8988T (cell line): ENCODE results near the gene FMN1.

ENCODE experiments used
- DNase-seq: peaks from one replicate; pipeline ENCODE4 v3.0.0; 2011

FMN1 gene

GRCh38 chr15:33007303-33007855 is 187.1 kb downstream of the FMN1 start:
- no peak for DNase-seq

GRCh38 chr15:33005582-33005981 is 188.9 kb downstream of the FMN1 start:
- DNase-seq = no peak

- no peak for DNase-seq
Measured at GRCh38 chr15:33001926-33002325, 192.6 kb downstream of the FMN1 start.

DNA sequence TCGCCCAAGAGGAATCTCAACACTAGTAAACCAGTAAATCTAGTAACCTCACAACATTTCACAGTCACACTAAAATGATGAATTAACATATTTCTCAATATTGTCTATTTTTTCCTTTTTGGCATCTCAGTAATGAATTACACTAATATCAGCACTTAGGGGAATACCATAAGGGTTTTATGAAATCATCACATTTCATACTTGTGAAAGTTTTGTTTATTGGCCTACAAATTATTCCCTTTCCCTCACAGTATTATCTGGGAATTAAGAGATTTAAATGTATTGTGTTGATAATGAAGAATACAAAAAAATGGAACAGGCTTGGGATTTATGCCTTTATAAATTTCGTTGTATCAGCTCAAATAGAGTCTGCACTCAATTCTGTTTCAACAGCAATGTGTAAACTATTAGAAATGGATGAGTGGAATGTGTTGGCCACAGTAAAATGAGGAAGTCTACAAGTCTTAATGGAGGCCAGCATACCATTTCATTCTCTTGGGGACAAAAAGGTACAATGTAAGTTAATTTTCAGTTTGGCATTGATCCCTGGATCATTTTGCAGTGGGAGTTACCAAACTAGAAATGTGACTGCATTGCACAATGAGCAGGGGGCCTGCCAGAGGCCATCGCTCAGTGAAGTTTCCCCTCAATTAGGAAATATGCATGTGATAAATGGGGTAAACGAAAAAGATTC is 195.4 kb downstream of the FMN1 start:
- no peak for DNase-seq

- no peak for DNase-seq
Measured at GRCh38 chr15:32998182-32998581, 196.3 kb downstream of the FMN1 start.

DNA sequence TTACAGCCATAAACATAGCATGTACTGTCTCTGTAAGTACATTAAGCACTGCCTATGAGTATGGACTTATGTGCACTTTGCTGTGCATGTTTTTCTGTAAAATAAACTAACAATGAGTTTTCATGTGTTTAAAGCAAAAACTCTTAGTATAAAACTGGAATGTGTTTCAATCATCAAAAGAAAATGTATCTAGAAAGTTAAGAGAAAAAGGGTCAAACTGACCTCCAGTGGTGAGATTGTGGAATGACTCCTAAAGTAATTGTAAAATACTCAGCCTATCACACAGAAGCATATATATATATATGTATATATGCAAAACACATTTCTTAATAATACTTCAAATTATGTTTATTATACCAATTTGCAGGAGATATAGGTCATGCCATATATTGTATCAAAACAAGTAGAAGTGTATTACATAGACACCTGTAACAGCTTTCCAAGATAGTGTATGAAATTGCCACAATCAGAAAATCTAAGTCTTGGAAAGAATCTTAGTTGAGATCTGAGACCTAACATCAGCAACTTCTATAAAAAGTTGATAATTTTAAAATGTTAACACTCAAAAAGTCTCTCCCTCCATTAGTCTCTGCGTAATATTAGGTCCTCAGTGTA is 199.6 kb downstream of the FMN1 start:
- no peak for DNase-seq

- no peak for DNase-seq
Measured at GRCh38 chr15:32993285-32993684, 201.2 kb downstream of the FMN1 start.

GRCh38 chr15:32991619-32992111 is 202.8 kb downstream of the FMN1 start:
- DNase-seq = no peak

GRCh38 chr15:32990071-32990470 is 204.4 kb downstream of the FMN1 start:
- no peak for DNase-seq

DNA sequence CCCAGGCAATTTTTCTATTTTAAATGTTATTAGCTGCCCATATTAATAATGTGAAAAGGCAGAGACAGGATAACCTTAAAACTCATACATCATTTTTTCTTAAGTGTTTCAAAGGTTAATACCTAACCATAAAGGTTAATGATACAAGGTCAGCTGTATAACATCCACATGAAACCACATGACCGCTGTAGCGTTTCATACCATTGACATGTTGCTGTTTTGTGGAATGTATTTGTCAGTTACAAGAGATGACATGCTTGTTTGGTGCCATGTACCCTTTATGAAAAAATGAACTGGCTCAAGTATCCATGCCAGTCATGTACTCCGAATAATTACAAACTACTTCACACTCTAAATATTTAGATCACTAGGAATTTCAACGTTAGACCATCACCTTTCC is 207.4 kb downstream of the FMN1 start:
- DNase-seq = no peak

GRCh38 chr15:32986147-32986546 is 208.4 kb downstream of the FMN1 start:
- no peak for DNase-seq

DNA sequence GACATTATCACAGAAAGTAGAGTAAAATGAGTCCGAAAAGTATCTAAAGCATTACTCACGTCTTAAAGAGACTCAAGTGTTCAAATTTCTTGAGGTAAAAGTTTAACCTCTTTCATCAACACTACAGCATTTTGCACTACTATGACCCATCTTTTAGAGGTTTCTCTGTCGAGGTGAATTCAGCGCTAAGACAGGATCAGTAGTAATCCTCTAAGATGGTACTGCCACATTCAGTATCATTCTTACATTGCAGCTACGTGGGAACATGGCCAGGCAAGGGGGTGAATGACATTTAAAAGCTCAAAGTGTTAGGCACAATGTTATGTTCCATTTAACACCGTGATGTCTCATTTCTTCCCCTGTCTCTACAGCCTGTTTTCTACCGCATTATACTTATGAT is 210.8 kb downstream of the FMN1 start:
- DNase-seq = no peak

- DNase-seq = no peak
Measured at GRCh38 chr15:32982001-32982400, 212.5 kb downstream of the FMN1 start.

- DNase-seq = no peak
Measured at GRCh38 chr15:32981536-32981935, 213.0 kb downstream of the FMN1 start.

GRCh38 chr15:32979710-32980109 is 214.8 kb downstream of the FMN1 start:
- no peak for DNase-seq

DNA sequence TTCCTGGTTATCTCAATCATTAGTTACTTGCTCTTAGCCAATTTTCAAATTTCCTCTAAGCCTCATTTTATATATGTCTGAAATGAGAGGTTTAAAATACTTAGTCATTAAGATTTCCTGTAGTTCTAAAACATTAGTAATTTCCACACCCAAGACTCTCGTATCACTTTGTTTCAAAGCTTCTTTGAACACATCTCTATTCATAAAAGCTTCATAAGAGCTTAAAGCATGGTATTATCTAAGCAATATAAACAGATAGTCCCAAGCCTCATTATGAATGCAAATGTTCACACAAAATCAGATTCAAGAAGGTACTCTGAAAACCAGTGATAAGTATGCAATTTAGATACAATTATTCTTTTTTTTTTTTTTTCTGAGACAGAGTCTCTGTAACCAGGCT is 217.0 kb downstream of the FMN1 start:
- DNase-seq = no peak

DNA sequence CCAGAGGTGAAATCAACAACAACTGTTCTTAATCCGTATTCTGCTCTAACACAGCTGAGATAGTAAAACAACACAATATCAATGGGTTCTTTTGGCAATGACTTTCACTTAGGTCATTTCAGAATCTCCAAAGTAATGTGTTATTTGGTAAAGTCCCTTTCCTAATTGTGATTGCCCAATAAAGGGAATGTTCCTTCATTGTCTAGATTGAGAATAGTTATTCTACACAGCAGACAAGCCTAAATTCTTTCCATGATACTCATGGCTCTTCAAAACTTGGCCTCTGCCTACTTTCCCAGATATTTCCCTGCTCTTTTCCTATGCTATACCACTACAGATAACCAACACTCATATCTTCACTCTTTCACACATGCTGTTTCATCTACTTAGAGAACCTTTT is 219.8 kb downstream of the FMN1 start:
- DNase-seq = no peak

DNA sequence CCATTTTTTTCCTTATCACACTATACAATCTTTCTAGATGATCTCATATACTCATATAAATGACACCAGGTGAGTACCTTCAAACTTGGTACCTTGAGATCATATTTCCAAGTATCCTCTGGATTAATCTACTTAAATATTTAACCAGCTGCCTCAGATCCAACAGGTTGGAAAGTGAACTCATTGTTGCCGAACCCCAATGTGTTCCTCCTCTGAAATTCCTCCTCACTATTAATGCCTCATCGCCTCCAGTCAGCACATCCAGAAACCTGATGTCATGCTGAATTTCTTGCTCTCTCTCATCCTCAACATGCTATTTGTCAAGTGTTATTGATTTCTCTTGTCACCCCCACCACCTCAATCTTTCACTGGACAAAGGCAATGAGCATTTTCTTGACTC is 221.8 kb downstream of the FMN1 start:
- DNase-seq = no peak

GRCh38 chr15:32970847-32971246 is 223.7 kb downstream of the FMN1 start:
- DNase-seq = no peak

DNA sequence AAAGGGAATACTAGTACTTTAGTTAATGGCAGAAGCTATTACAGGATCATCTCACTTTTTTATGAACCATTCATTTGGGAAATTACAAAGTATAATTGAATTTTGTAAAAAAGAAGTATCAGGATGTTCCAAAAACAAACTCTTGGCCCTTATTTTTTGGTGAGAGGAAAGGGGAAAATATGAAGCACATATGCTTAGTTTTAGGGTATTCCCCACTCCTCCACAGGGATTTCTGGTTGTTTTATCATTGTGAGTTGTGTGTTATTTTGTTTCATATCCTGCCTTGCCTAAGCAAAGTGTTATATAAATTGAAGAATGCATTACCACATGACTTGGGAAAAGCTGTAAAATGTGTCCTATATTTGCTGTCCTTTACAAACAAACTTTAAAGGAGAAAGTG is 227.0 kb downstream of the FMN1 start:
- DNase-seq = no peak

DNA sequence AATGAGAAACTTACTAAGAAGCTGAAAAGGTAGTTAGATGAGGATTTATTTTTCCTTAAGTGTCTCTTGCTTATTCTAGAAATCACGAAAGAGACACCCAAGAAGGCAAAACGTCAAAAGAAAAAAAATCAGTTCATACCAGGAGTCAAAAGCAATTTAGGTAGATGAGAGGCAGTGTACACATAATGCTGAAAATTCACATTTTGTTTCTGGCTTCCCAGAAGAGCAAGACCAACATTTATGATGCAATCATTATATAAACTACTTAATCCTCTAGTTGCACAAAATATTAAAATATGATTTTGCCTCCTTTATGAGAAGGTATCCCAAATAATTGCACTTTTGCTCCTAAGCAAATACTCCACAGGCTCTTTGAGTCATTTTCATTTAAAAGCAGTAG is 228.0 kb downstream of the FMN1 start:
- DNase-seq = no peak

DNA sequence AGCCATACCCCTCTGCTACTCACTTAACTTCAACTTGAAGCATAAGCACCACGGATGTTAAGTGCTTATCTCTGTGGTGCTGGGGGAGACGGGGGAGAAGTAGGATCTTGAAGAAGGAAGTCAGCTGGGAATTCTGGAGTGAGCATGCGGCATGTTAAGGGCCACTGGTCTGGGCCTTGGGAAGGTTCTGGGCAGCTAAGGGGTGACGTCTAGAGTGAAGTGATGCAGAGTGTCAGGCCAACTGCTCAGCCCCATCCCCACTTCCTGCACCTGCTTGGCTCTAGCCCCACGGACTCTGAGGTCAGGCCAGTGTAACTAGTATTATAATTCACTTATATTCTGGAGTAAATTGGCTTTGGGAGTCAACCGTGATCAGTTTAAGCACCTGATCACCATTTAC is 228.6 kb downstream of the FMN1 start:
- DNase-seq = no peak

DNA sequence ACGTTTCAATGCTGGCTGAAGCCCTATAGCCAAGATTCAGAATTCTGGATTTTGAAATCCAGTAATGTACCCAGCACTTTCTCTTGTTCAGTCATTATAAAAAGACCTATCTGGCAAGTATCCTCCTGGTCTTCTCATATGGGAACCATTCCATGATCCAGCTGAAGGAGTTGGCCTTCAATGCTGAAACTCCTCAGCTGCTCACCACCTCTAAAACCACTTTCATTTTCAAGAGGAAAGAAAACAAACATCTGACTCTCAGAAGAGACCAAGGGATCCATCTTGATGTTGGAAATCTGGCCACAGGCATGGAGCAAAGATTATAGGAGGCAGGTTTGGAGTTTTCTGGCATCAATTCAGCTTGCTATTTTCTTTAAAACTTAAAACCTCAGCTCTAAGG is 235.4 kb downstream of the FMN1 start:
- no peak for DNase-seq

DNA sequence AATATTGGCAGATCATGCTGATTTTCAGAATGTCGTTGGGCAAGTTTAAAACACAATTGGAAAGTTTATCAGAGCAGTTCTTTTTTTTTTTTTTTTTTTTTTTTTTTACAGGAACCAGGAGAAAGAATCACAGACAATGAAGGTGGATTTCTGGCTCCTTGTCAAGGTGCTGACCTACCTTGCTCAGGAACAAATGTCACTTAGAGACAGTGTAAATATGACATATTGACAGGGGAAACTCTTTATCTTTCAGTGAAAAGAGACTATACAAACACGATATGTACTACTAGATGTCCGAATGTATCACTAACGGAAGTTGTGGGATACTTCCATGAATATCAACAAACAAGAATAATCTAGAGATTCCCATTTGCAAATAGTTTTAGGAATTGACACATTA is 237.3 kb downstream of the FMN1 start:
- DNase-seq = no peak

GRCh38 chr15:32956711-32957110 is 237.8 kb downstream of the FMN1 start:
- no peak for DNase-seq
